SJCRH30 (cell line): Measurements from ENCODE around the gene KRT23. TPM values are rescaled to one million over a fixed set of nuclear protein-coding genes. Genes with fewer than 3 reads are reported as not detected.

ENCODE experiments used
- DNase-seq, 2 experiments: peaks; one replicate each; pipeline ENCODE4 v3.0.0-alpha.2; 2015 to 2020
- H3K27ac ChIP-seq: fragments of 250-450 bp; sonication (Bioruptor Pico); 2 replicates; pipeline ENCODE4 v1.5.1; 2020; ENCODE audit warnings: mild to moderate bottlenecking, moderate library complexity
- H3K27me3 ChIP-seq: fragments of 250-450 bp; sonication (Bioruptor Pico); 2 replicates; pipeline ENCODE4 v1.5.1; 2020; ENCODE audit warnings: mild to moderate bottlenecking, moderate library complexity
- H3K36me3 ChIP-seq: fragments of 250-450 bp; sonication (Bioruptor Pico); 2 replicates; pipeline ENCODE4 v1.5.1; 2020; ENCODE audit warnings: mild to moderate bottlenecking, moderate library complexity
- H3K4me1 ChIP-seq: fragments of 250-450 bp; sonication (Bioruptor Pico); 2 replicates; pipeline ENCODE4 v1.5.1; 2020; ENCODE audit warnings: mild to moderate bottlenecking, moderate library complexity
- H3K4me3 ChIP-seq: fragments of 250-450 bp; sonication (Bioruptor Pico); 2 replicates; pipeline ENCODE4 v1.5.1; 2020; ENCODE audit warnings: mild to moderate bottlenecking, moderate library complexity
- H3K9me3 ChIP-seq: fragments of 250-450 bp; sonication (Bioruptor Pico); replicated peaks from 2 replicates; pipeline ENCODE4 v1.5.1; 2020; ENCODE audit warnings: mild to moderate bottlenecking, moderate library complexity
- total RNA-seq: library from RNA; depleted of rRNA; stranded (reverse); fragments of >200 nt; shearing (Covaris generic); gene quantifications from 2 replicates; pipeline ENCODE4 v1.2.3, GENCODE V29; 2014; rRNA removed

KRT23 gene
- total RNA-seq, 1 experiment from 2014 or later: not detected

- no peak for DNase-seq
- H3K4me1 ChIP-seq: peaks cover 12% of the 10 kb centered on the region
Measured at GRCh38 chr17:40883031-40883430, 54.4 kb downstream of the KRT23 start.

GRCh38 chr17:40879026-40879425 is 58.4 kb downstream of the KRT23 start:
- H3K27me3 ChIP-seq: no peaks in the 10 kb centered on the region
- peak overlapping the region; percentile 47 for H3K27ac ChIP-seq
- H3K36me3 ChIP-seq: no peaks in the 10 kb centered on the region
- no peak overlapping the region for H3K4me3 ChIP-seq
- peaks cover 10% of the 10 kb centered on the region for H3K4me1 ChIP-seq
- DNase-seq: peak; percentile 56 to 65
- H3K9me3 ChIP-seq: no peaks in the 10 kb centered on the region

More at GRCh38 chr17:40883031-40883430, 54.4 kb downstream of the KRT23 start:
- Histone ChIP-seq H3K9me3 (no peaks in the 10 kb centered on the region), H3K36me3 (no peaks in the 10 kb centered on the region), H3K27me3 (no peaks in the 10 kb centered on the region), H3K4me3 (no peak overlapping the region), H3K27ac (no peak overlapping the region)

- H3K9me3 ChIP-seq: no peaks in the 10 kb centered on the region
- no peaks in the 10 kb centered on the region for H3K36me3 ChIP-seq
- no peak for DNase-seq
- no peak overlapping the region for H3K4me3 ChIP-seq
- H3K27me3 ChIP-seq: no peaks in the 10 kb centered on the region
- H3K27ac ChIP-seq: peak overlapping the region; percentile 47; the same call in 1 of the 2 replicates
- peaks cover 10% of the 10 kb centered on the region for H3K4me1 ChIP-seq
Measured at GRCh38 chr17:40878044-40878443, 59.4 kb downstream of the KRT23 start.

- no peak for DNase-seq
- H3K36me3 ChIP-seq: no peaks in the 10 kb centered on the region
- no peaks in the 10 kb centered on the region for H3K9me3 ChIP-seq
- no peak overlapping the region for H3K4me3 ChIP-seq
- no peak overlapping the region for H3K27ac ChIP-seq
- 0 out of 2 replicates have a peak, but pooled peaks cover 1% of the 10 kb centered on the region for H3K4me1 ChIP-seq
- H3K27me3 ChIP-seq: no peaks in the 10 kb centered on the region
Measured at GRCh38 chr17:40873801-40874200, 63.6 kb downstream of the KRT23 start.

- Histone ChIP-seq H3K27ac (no peak overlapping the region), H3K4me1 (no peaks in the 10 kb centered on the region), H3K27me3 (no peaks in the 10 kb centered on the region), H3K9me3 (no peaks in the 10 kb centered on the region), H3K4me3 (no peak overlapping the region), H3K36me3 (no peaks in the 10 kb centered on the region)
- DNase-seq: no peak
Measured at GRCh38 chr17:40873255-40873654, 64.2 kb downstream of the KRT23 start.

Other genes starting within 250 kb of the KRT23 start
- not detected in 2 replicates for gene KRT24, start 233.9 kb downstream of the KRT23 start, total RNA-seq
- not detected in 2 replicates for gene KRT25, start 182.3 kb downstream of the KRT23 start, total RNA-seq
- gene KRT26, start 165.4 kb downstream of the KRT23 start, total RNA-seq: not detected in 2 replicates
- not detected in 2 replicates for gene KRT27, start 155.1 kb downstream of the KRT23 start, total RNA-seq
- 0.20 TPM in 1 of 2 replicates, not detected in the other for gene KRT28, start 137.7 kb downstream of the KRT23 start, total RNA-seq
- 20.4 and 22.5 TPM in 2 replicates for gene KRT10, start 115.0 kb downstream of the KRT23 start, total RNA-seq
- gene KRT12, start 70.4 kb downstream of the KRT23 start, total RNA-seq: not detected in 2 replicates
- gene KRT20, start 52.4 kb downstream of the KRT23 start, total RNA-seq: 0.08 and 0.28 TPM in 2 replicates
- gene KRT39, start 29.3 kb upstream of the KRT23 start, total RNA-seq: not detected in 2 replicates
- gene KRT40, start 46.7 kb upstream of the KRT23 start, total RNA-seq: not detected in 2 replicates
- not detected in 2 replicates for gene KRTAP3-3, start 56.5 kb upstream of the KRT23 start, total RNA-seq
- not detected in 2 replicates for gene KRTAP3-2, start 62.3 kb upstream of the KRT23 start, total RNA-seq
- gene KRTAP3-1, start 71.5 kb upstream of the KRT23 start, total RNA-seq: not detected in 2 replicates
- not detected in 2 replicates for gene KRTAP1-5, start 89.6 kb upstream of the KRT23 start, total RNA-seq
- not detected in 2 replicates for gene KRTAP1-4, start 92.5 kb upstream of the KRT23 start, total RNA-seq
- not detected in 2 replicates for gene KRTAP1-3, start 97.2 kb upstream of the KRT23 start, total RNA-seq
- gene KRTAP1-1, start 103.8 kb upstream of the KRT23 start, total RNA-seq: not detected in 2 replicates
- gene KRTAP2-1, start 109.7 kb upstream of the KRT23 start, total RNA-seq: not detected in 2 replicates
- gene KRTAP2-2, start 117.6 kb upstream of the KRT23 start, total RNA-seq: not detected in 2 replicates
- not detected in 2 replicates for gene KRTAP2-3, start 122.5 kb upstream of the KRT23 start, total RNA-seq
- gene KRTAP2-4, start 128.2 kb upstream of the KRT23 start, total RNA-seq: not detected in 2 replicates
- gene KRTAP4-7, start 146.5 kb upstream of the KRT23 start, total RNA-seq: 0.18 TPM in 1 of 2 replicates, not detected in the other
- not detected in 2 replicates for gene KRTAP4-8, start 160.5 kb upstream of the KRT23 start, total RNA-seq
- not detected in 2 replicates for gene KRTAP4-16, start 164.6 kb upstream of the KRT23 start, total RNA-seq
- not detected in 2 replicates for gene KRTAP4-9, start 167.7 kb upstream of the KRT23 start, total RNA-seq
- not detected in 2 replicates for gene KRTAP4-11, start 180.7 kb upstream of the KRT23 start, total RNA-seq
- 0.22 TPM in 1 of 2 replicates, not detected in the other for gene KRTAP4-12, start 186.5 kb upstream of the KRT23 start, total RNA-seq
- not detected in 2 replicates for gene KRTAP4-6, start 202.9 kb upstream of the KRT23 start, total RNA-seq
- gene KRTAP4-5, start 212.2 kb upstream of the KRT23 start, total RNA-seq: not detected in 2 replicates
- gene KRTAP4-4, start 223.1 kb upstream of the KRT23 start, total RNA-seq: not detected in 2 replicates
- gene KRTAP4-3, start 230.6 kb upstream of the KRT23 start, total RNA-seq: not detected in 2 replicates
- 0.14 TPM in 1 of 2 replicates, not detected in the other for gene KRTAP4-2, start 240.6 kb upstream of the KRT23 start, total RNA-seq
- gene KRTAP4-1, start 247.3 kb upstream of the KRT23 start, total RNA-seq: not detected in 2 replicates